Fibroblast of lung (primary cell): Measurements from ENCODE around the gene DPEP3. TPM values are rescaled to one million over a fixed set of nuclear protein-coding genes. Genes with fewer than 3 reads are reported as not detected.
A peak's percentile ranks its signal among the peaks of the same experiment; 100 is the strongest.

Source experiments
- DNase-seq, 2 donors: peaks; one replicate each; pipeline versions ENCODE4 v3.0.0 to v3.0.0-alpha.2; 2010; ENCODE audit warnings: low read depth in 2 of 2
- H2AFZ ChIP-seq: 2 replicates; pipeline ENCODE4 v1.5.1; 2012; ENCODE audit warnings: low read length, control low read depth, inconsistent platforms
- H3K27ac ChIP-seq: 2 replicates; pipeline ENCODE4 v1.5.1; 2011; ENCODE audit warnings: low read length, control low read depth; ENCODE audit not compliant: insufficient read depth
- H3K27me3 ChIP-seq: 2 replicates; pipeline ENCODE4 v1.5.1; 2011; ENCODE audit warnings: mild to moderate bottlenecking, low read length; ENCODE audit not compliant: control insufficient read depth, insufficient read depth
- H3K36me3 ChIP-seq: 2 replicates; pipeline ENCODE4 v1.5.1; 2011; ENCODE audit warnings: low read length; ENCODE audit not compliant: control insufficient read depth, insufficient read depth
- H3K4me1 ChIP-seq: 2 replicates; pipeline ENCODE4 v1.5.1; 2011; ENCODE audit warnings: low read length; ENCODE audit not compliant: control insufficient read depth, insufficient read depth; ENCODE audit errors: extremely low read depth
- H3K4me2 ChIP-seq: 2 replicates; pipeline ENCODE4 v1.5.1; 2011; ENCODE audit warnings: low read length, control low read depth; ENCODE audit not compliant: insufficient read depth; ENCODE audit errors: extremely low read depth
- H3K4me3 ChIP-seq, 4 experiments: fragments of 200-600 bp in 1 of 4; sonication (generic) in 1 of 4; replicated peaks in 1 of 4; 2 replicates each; pipeline ENCODE4 v1.5.1; 2011 to 2016; ENCODE audit warnings: low read length in 4 of 4, low read depth in 3 of 4, mild to moderate bottlenecking in 3 of 4, control low read depth in 2 of 4, inconsistent platforms in 1 of 4, mixed read lengths in 1 of 4; ENCODE audit not compliant: insufficient read depth in 1 of 4; ENCODE audit errors: control extremely low read depth in 1 of 4
- H3K79me2 ChIP-seq: 2 replicates; pipeline ENCODE4 v1.5.1; 2012; ENCODE audit warnings: mild to moderate bottlenecking, low read length, inconsistent platforms; ENCODE audit not compliant: control insufficient read depth, insufficient read depth
- H3K9ac ChIP-seq: 2 replicates; pipeline ENCODE4 v1.5.1; 2011; ENCODE audit warnings: mild to moderate bottlenecking, low read length, control low read depth; ENCODE audit not compliant: insufficient read depth
- H3K9me3 ChIP-seq: 2 replicates; pipeline ENCODE4 v1.5.1; 2012; ENCODE audit warnings: low read depth, low read length; ENCODE audit not compliant: control insufficient read depth, insufficient read depth
- H4K20me1 ChIP-seq: 2 replicates; pipeline ENCODE4 v1.5.1; 2011; ENCODE audit warnings: low read length; ENCODE audit not compliant: control insufficient read depth, insufficient read depth; ENCODE audit errors: extremely low read depth
- CTCF ChIP-seq, 2 donors: IDR thresholded peaks in 1 of 2; conservative IDR thresholded peaks in 1 of 2; 1 replicate in 1 of 2; 2 replicates in 1 of 2; pipeline ENCODE4 v1.5.1; 2011 to 2012; ENCODE audit warnings: low read length in 2 of 2, control low read depth in 1 of 2, inconsistent platforms in 1 of 2, low read depth in 1 of 2, mild to moderate bottlenecking in 1 of 2
- EZH2 ChIP-seq: IDR thresholded peaks from 2 replicates; pipeline ENCODE4 v1.5.1; 2012; ENCODE audit warnings: low read length, control low read depth, mild to moderate bottlenecking; ENCODE audit errors: missing control alignments
- polyA plus RNA-seq, 2 donors: library from polyadenylated mRNA; depleted of rRNA in 1 of 2; stranded (reverse) in 1 of 2; unstranded in 1 of 2; fragments of >200 nt; gene quantifications; 2 replicates each; pipeline ENCODE4 v1.2.1, GENCODE V29; 2011 to 2012; ENCODE audit warnings: missing spikeins in 1 of 2
- total RNA-seq: library from RNA; depleted of rRNA; stranded (reverse); fragments of >200 nt; gene quantifications from 2 replicates; pipeline ENCODE4 v1.2.1, GENCODE V29; 2014

Gene DPEP3
- total and polyA plus RNA-seq, 2 donors (not counting 1 experiment from before 2014, with no cell fraction given): not detected

DNA sequence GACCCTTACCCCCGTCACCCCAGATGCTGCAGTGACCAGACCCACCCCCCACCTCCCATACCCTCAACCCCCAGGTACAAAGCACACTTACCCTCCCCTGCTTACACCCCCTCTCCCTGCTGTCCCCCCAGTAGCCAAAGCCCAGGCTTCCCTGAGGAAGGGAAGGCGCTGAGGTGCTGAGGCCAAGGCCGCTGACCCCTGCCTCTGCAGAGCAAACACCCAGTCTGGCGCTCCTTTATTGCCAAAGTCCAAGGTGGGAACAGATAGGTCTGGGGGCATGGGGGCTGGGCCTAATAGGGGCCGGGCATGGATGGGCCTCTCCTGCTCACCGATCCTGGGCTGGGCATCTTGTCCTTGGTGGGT is 37.1 kb downstream of the DPEP3 start:
- Histone ChIP-seq H3K4me1 (peaks cover 9% of the 10 kb centered on the region), H3K79me2 (peaks cover 2% of the 10 kb centered on the region), H3K36me3 (peaks cover 68% of the 10 kb centered on the region), H4K20me1 (no peaks in the 10 kb centered on the region), H2AFZ (no peak overlapping the region), H3K4me3 (no peak overlapping the region), H3K9me3 (no peaks in the 10 kb centered on the region), H3K9ac (no peak overlapping the region), H3K27me3 (no peaks in the 10 kb centered on the region), H3K27ac (peak overlapping the region; percentile 63), H3K4me2 (no peak overlapping the region)
- no peak for DNase-seq
- TF ChIP-seq EZH2 (no peak), CTCF (conservative IDR thresholded peaks at IDR 0.05 in 1 of 2, IDR thresholded peaks at IDR 0.05 in 1 of 2; ENCODE audit: low read depth in 1 of 2, low read length in 2 of 2) (no peak)

DNA sequence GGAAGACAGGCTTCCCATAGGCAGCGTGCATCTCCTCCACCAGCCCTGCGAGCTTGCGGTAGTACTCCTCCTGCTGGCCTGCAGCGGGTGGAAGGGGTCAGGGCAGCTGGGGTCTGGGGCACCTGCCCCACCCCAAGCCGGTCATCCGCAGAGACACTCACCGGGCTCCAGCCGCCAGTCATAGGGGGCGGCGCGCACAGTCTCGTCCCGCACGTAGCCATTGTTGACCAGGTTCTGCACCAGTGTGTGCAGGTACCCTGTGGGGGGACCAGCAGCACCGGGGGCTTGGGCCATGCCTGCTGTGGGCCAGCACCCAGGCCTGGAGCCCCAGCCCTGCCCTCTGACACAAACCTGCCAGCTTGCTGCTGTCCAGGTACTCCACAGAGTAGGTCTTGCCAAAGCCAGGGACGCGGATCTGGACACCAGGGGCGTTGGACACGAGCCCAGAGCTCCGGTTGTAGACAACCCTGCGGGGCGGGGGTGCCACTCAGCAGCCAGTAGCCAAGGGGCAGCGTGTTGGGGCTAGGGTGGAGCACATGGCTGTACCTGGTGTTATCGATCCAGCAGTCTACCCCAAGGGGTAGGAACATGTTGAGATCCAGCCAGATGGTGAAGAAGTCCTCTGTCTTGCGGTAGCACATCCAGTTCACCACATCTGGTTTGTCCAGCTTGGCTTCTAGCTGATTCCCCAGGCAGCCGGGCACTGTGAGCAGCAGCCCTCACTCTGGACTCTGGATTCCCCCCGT is 37.6 kb downstream of the DPEP3 start:
- H3K4me2 ChIP-seq: no peak overlapping the region
- H3K9me3 ChIP-seq: no peaks in the 10 kb centered on the region
- H3K4me1 ChIP-seq: peaks cover 9% of the 10 kb centered on the region
- H3K27me3 ChIP-seq: no peaks in the 10 kb centered on the region
- H2AFZ ChIP-seq: no peak overlapping the region
- DNase-seq: no peak
- H4K20me1 ChIP-seq: no peaks in the 10 kb centered on the region
- no peak overlapping the region for H3K27ac ChIP-seq
- H3K79me2 ChIP-seq: peaks cover 2% of the 10 kb centered on the region
- no peak for TF ChIP-seq EZH2
- no peak for TF ChIP-seq CTCF (conservative IDR thresholded peaks at IDR 0.05 in 1 of 2, IDR thresholded peaks at IDR 0.05 in 1 of 2; ENCODE audit: low read depth in 1 of 2, low read length in 2 of 2)
- no peak overlapping the region for H3K4me3 ChIP-seq
- H3K9ac ChIP-seq: no peak overlapping the region
- H3K36me3 ChIP-seq: peaks cover 64% of the 10 kb centered on the region

GRCh38 chr16:67942200-67942509 is 38.1 kb downstream of the DPEP3 start:
- H3K9ac ChIP-seq: no peak overlapping the region
- no peak for DNase-seq
- peaks cover 2% of the 10 kb centered on the region for H3K79me2 ChIP-seq
- no peaks in the 10 kb centered on the region for H3K9me3 ChIP-seq
- TF ChIP-seq EZH2: no peak
- TF ChIP-seq CTCF (conservative IDR thresholded peaks at IDR 0.05 in 1 of 2, IDR thresholded peaks at IDR 0.05 in 1 of 2; ENCODE audit: low read depth in 1 of 2, low read length in 2 of 2): peak; percentile 47 to 69
- H3K4me1 ChIP-seq: peaks cover 12% of the 10 kb centered on the region
- no peak overlapping the region for H3K4me3 ChIP-seq
- H2AFZ ChIP-seq: no peak overlapping the region
- H3K27me3 ChIP-seq: no peaks in the 10 kb centered on the region
- H4K20me1 ChIP-seq: no peaks in the 10 kb centered on the region
- no peak overlapping the region for H3K4me2 ChIP-seq
- peaks cover 59% of the 10 kb centered on the region for H3K36me3 ChIP-seq
- H3K27ac ChIP-seq: no peak overlapping the region
